BLaER1 (cell line): ENCODE measurements around the gene NHEJ1.

Source experiments
- H3K27ac ChIP-seq: shearing (Covaris generic); formaldehyde crosslinking; 2 replicates; pipeline ENCODE4 v1.8.1; 2022
- H3K27me3 ChIP-seq: shearing (Covaris generic); formaldehyde crosslinking; 2 replicates; pipeline ENCODE4 v1.8.1; 2022
- H3K36me3 ChIP-seq: shearing (Covaris generic); formaldehyde crosslinking; 2 replicates; pipeline ENCODE4 v1.8.1; 2022
- H3K4me1 ChIP-seq: shearing (Covaris generic); formaldehyde crosslinking; 2 replicates; pipeline ENCODE4 v1.8.1; 2022
- H3K4me2 ChIP-seq: shearing (Covaris generic); formaldehyde crosslinking; 2 replicates; pipeline ENCODE4 v1.8.1; 2022
- H3K4me3 ChIP-seq: shearing (Covaris generic); formaldehyde crosslinking; 2 replicates; pipeline ENCODE4 v1.8.1; 2022
- H3K9ac ChIP-seq: shearing (Covaris generic); formaldehyde crosslinking; 2 replicates; pipeline ENCODE4 v1.8.1; 2022
- H3K9me3 ChIP-seq: shearing (Covaris generic); formaldehyde crosslinking; 2 replicates; pipeline ENCODE4 v1.8.1; 2022
- H4K20me1 ChIP-seq: shearing (Covaris generic); formaldehyde crosslinking; 2 replicates; pipeline ENCODE4 v1.8.1; 2022
- Cebpa-rat ChIP-seq: shearing (Covaris generic); IDR thresholded peaks from 2 replicates; pipeline ENCODE4 v1.8.1; 2022

The NHEJ1 gene

DNA sequence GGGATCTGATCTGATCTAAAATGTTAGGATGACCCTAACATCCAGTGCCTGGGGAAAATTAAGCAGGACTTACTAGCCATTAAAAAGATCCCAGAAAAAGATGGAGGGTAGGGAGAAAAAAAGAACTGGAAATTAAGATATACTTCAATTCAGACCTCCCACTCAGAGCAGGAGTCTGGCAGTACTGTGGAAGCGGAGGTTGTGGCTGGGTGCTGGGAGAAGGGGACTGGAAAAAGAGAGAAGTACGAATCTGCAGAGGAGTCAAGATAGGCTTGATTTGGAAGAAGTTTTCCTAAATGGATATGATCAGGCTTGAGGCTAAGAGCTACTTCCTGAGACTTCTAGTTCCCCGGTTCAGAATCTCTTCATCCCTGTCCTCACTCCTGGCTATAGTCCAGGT, 66.4 kb downstream of the NHEJ1 start:
- no peaks in the 10 kb centered on the region for H4K20me1 ChIP-seq
- no peaks in the 10 kb centered on the region for H3K27me3 ChIP-seq
- TF ChIP-seq Cebpa-rat, result no peak
- H3K36me3 ChIP-seq, result no peaks in the 10 kb centered on the region
- H3K27ac ChIP-seq, result no peak overlapping the region
- H3K4me1 ChIP-seq, result peaks cover 8% of the 10 kb centered on the region
- no peaks in the 10 kb centered on the region for H3K9me3 ChIP-seq
- H3K4me2 ChIP-seq, result peak overlapping the region; percentile 36
- no peak overlapping the region for H3K4me3 ChIP-seq
- no peak overlapping the region for H3K9ac ChIP-seq

DNA sequence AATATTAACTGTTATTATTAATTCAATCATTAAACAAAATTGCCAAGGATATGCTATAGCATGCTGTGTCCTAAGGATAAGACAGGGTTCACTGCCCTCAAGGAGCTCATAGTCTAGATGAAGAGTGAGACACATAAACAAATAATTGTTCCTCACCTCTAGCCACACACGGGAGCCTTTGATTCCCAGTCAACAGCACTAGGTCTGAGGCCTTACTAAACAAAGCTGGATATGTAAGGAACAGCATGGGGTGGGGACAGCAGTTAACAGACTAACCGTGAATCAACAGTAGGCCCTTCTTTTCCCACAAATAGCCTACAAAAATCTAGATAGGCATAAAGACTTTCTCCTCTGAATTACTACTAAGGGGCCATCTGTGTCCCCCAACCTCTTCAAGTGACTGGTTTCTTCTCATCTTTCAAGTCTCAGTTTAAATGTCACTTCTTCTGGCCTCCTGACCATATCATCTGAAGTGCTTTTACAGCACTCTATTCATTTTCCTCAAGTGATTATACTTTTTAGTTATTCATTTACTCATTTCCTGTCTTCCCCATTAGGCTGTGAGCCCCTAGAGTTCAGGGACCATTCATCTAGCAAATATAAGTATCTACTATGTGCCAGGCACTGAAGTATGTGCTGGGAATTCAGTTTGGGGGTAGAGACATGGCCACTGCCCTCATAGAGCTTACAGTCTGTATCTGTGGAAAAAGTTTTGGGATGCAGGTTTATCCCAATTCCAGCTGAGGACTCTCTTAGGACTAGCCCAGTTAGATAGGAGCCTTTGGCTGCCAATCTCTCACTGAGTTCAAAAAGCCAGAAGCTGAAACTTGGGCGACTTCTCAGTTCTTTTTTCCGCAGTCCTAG, 69.9 kb downstream of the NHEJ1 start:
- Histone ChIP-seq H3K9me3 (no peaks in the 10 kb centered on the region), H3K9ac (no peak overlapping the region), H4K20me1 (no peaks in the 10 kb centered on the region), H3K4me2 (no peak overlapping the region), H3K36me3 (no peaks in the 10 kb centered on the region), H3K27ac (no peak overlapping the region), H3K4me1 (peaks cover 8% of the 10 kb centered on the region), H3K27me3 (no peaks in the 10 kb centered on the region), H3K4me3 (no peak overlapping the region)
- no peak for TF ChIP-seq Cebpa-rat

DNA sequence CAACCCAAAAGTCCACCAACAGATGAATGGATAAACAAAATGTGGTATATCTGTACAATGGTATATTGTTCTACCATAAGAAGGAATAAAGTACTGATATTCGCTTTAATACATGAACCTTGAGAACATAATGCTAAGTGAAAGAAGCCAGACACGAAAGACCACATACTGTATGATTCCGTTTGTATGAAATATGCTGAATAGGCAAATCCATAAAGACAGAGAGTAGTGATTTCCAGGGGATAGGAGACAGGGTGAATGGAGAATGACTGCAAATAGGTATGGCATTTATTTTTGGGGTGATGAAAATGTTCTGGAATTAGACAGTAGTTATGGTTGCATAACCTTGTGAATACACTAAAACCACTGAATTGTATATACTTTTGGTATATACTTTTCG, 71.3 kb downstream of the NHEJ1 start:
- Histone ChIP-seq H3K36me3 (no peaks in the 10 kb centered on the region), H3K27ac (no peak overlapping the region), H3K4me3 (no peak overlapping the region), H3K9ac (no peak overlapping the region), H4K20me1 (peaks cover 8% of the 10 kb centered on the region; the same call in 1 of the 2 replicates), H3K9me3 (no peaks in the 10 kb centered on the region), H3K4me2 (no peak overlapping the region), H3K4me1 (peaks cover 7% of the 10 kb centered on the region), H3K27me3 (no peaks in the 10 kb centered on the region)
- no peak for TF ChIP-seq Cebpa-rat

DNA sequence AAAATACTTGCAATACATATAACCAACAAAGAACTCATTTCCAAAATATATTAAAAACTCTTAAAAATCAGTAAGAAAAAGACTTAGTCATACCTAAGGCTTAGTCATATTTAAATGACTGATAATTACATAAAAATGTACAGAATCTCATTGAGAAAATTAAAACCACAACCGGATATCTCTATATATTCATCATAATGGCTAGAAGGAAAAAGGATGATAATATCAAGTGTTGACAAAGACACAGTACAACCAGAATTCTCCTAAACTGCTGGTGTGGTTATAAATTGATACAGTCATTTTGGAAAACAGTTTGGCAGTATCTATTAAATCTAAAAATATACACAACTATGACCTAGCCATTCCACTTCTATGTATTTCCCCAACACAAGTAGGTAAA, 72.8 kb downstream of the NHEJ1 start:
- Histone ChIP-seq H4K20me1 (peaks cover 8% of the 10 kb centered on the region; the same call in 1 of the 2 replicates), H3K27ac (no peak overlapping the region), H3K4me1 (0 out of 2 replicates have a peak, but pooled peaks cover 6% of the 10 kb centered on the region), H3K9ac (no peak overlapping the region), H3K27me3 (no peaks in the 10 kb centered on the region), H3K36me3 (no peaks in the 10 kb centered on the region), H3K9me3 (no peaks in the 10 kb centered on the region), H3K4me2 (no peak overlapping the region), H3K4me3 (no peak overlapping the region)
- TF ChIP-seq Cebpa-rat, result no peak

DNA sequence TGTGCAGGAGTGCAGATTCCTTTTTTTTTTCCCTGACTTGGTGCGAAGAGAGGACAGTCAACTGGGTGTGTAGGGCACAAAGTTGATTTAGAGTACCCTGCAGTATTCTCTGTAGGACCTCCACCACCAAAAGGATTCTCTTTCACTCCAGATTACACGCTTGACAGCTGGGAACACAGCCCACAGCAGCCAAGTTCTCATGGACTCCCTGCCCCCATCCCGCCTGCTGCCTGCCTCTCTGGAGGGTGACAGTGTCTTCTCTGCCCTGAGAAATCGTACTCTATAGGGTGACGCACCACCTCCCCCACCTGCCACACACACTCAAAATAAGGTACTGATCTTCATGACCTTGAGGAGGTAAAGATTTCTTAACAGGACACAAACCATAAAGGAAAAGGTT, 73.3 kb downstream of the NHEJ1 start:
- H3K4me2 ChIP-seq, result no peak overlapping the region
- H3K4me3 ChIP-seq, result no peak overlapping the region
- no peaks in the 10 kb centered on the region for H3K9me3 ChIP-seq
- no peaks in the 10 kb centered on the region for H3K36me3 ChIP-seq
- H4K20me1 ChIP-seq, result peaks cover 8% of the 10 kb centered on the region; the same call in 1 of the 2 replicates
- H3K4me1 ChIP-seq, result 0 out of 2 replicates have a peak, but pooled peaks cover 6% of the 10 kb centered on the region
- H3K27me3 ChIP-seq, result no peaks in the 10 kb centered on the region
- TF ChIP-seq Cebpa-rat, result no peak
- no peak overlapping the region for H3K27ac ChIP-seq
- no peak overlapping the region for H3K9ac ChIP-seq

DNA sequence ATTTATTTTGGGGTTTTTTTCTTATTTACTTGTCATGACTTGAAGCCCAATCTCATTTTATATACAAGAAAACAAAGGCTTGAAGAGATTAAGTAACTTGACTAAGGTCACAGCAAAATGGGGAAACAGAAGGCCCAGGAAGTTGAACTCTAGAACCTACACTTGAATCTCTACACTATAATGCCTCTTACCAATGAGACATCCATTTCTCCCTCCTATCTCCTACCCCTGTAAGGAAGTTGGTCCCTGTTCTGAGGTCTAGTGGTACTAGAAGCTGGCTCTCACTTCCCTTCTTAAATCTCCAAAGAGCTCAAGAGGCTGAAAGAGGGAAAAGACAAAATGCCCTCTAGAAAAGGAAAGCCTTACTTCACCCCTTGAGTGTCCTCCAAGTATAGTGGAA, 74.4 kb downstream of the NHEJ1 start:
- TF ChIP-seq Cebpa-rat, result no peak
- no peak overlapping the region for H3K27ac ChIP-seq
- peaks cover 15% of the 10 kb centered on the region for H3K4me1 ChIP-seq
- peaks cover 8% of the 10 kb centered on the region; the same call in 1 of the 2 replicates for H4K20me1 ChIP-seq
- no peaks in the 10 kb centered on the region for H3K9me3 ChIP-seq
- H3K4me2 ChIP-seq, result no peak overlapping the region
- H3K9ac ChIP-seq, result no peak overlapping the region
- no peaks in the 10 kb centered on the region for H3K36me3 ChIP-seq
- no peaks in the 10 kb centered on the region for H3K27me3 ChIP-seq
- H3K4me3 ChIP-seq, result no peak overlapping the region

DNA sequence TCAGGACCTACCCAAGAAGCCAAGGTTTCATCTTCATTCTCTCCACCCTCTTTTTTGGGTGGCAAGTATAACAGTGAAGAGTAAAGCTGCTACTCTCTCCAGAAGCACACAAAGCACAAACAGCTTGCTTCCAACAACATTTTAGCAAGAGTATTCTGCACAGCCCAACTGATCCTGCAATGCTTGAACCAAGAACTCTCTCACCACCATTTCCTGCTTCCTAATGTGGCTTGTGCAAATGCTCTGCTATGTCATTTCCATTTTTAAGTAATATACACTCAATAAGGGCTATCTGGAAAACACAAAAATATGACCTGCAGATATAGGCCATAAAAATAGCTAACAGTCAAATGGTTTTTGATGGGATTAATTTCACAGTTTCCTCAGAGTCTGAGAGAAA, 75.8 kb downstream of the NHEJ1 start:
- peaks cover 20% of the 10 kb centered on the region for H3K4me1 ChIP-seq
- H3K4me3 ChIP-seq, result no peak overlapping the region

DNA sequence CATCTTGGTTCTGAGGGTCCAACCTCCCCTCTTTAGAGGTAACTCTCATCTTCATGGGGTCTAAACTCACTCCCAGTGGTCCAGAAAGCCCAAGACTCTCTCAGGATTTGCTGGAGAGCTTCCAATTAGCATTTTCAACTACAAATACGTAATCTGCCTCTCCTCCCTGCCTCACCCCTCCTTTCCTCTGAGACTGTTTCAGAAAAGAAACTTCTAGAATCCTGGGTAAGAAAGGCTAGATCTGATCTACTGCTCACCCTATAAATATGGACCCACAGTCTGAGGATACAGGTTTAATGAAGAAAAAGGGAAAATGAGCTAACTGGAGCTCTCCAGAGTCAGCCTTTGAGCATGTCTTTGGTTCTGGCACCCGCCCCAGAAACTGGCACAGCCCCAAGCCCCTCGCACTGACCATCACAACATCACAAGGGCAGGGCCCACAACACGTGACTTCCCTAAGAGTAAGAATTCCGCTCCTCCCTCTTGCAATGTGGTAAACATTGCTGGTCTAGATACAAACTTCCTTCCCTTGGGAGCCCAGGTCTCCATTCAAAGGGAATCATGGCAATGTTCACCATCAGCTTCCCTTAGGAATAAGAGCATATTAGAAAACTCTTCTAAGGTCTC, 78.2 kb downstream of the NHEJ1 start:
- TF ChIP-seq Cebpa-rat, result no peak
- Histone ChIP-seq H3K36me3 (peaks cover 6% of the 10 kb centered on the region), H3K4me3 (no peak overlapping the region), H3K27me3 (no peaks in the 10 kb centered on the region), H3K4me1 (peaks cover 34% of the 10 kb centered on the region), H3K9me3 (no peaks in the 10 kb centered on the region), H3K4me2 (no peak overlapping the region), H4K20me1 (peaks cover 8% of the 10 kb centered on the region; the same call in 1 of the 2 replicates), H3K9ac (no peak overlapping the region), H3K27ac (no peak overlapping the region)

More for the DNA sequence above, 75.8 kb downstream of the NHEJ1 start:
- Histone ChIP-seq H3K36me3 (no peaks in the 10 kb centered on the region), H4K20me1 (peaks cover 8% of the 10 kb centered on the region; the same call in 1 of the 2 replicates), H3K27me3 (no peaks in the 10 kb centered on the region), H3K9me3 (no peaks in the 10 kb centered on the region), H3K4me2 (no peak overlapping the region), H3K27ac (no peak overlapping the region), H3K9ac (no peak overlapping the region)
- no peak for TF ChIP-seq Cebpa-rat

DNA sequence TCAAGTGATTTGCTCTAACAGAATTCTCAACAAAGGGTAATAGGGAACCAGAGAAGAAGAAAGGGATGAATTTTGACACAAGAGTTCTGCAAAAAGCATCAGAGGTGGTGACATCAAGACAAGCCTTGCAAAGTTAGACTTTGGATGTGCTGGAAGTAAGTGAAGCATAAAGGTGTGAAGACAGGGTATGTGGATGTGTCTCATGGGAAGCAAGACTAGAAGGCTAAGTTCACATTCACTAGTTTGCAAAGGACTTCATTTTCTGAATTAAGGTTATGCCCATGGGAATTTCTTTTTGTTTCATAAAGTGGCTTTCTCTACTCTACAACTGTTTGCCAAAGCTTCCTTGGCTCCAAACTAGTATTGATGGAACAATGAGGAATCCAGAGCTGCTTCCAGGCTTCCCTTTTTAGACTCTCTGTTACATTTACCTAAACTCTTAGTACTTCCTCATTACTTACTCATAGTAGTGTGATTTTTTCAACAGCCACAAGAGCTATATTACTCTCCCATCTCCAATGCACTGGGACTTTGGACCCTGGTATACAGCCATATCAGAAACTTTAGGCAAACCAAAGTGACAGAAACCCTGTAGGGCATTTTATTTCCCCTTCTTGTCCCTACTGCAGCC, 78.8 kb downstream of the NHEJ1 start:
- Histone ChIP-seq H3K27ac (no peak overlapping the region), H3K27me3 (no peaks in the 10 kb centered on the region), H4K20me1 (peaks cover 8% of the 10 kb centered on the region; the same call in 1 of the 2 replicates), H3K9me3 (no peaks in the 10 kb centered on the region), H3K36me3 (peaks cover 12% of the 10 kb centered on the region), H3K9ac (no peak overlapping the region), H3K4me1 (peaks cover 34% of the 10 kb centered on the region), H3K4me2 (peak overlapping the region; percentile 3), H3K4me3 (no peak overlapping the region)
- TF ChIP-seq Cebpa-rat, result no peak
